ENCODE measurements around the gene AURKB. TPM values are rescaled to one million over a fixed set of nuclear protein-coding genes. Genes with fewer than 3 reads are reported as not detected.
"Not testable (repeated sequence)": the region's sequence is repeated elsewhere in the genome, so short reads cannot be mapped to it uniquely, and the experiment has no call there.

Gene AURKB
- total RNA-seq, 6 donors from 2014 or later = 1.8 to 8.1 (median 5.3) TPM; not detected in 1

DNA sequence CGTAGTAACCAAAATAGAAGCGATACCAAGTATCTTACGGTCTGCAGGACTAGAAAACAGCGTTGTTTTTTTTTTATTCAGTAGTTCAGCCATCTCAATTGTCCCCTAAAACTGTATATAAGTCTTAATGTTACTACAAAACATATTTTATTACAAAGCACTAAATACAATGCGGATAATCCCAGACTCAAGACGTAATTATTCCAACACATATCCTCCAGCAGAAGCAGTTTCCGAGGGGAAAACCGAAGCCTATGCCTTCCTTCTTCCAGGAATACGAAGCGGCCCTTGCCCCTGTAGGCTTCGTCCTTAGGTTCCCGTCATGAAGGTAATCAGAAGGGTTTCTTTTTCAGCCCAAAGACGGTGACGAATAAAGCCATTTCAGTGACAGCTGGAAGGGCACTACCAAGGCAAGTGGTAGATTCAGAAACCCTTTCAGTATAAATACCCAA, 36.5 kb downstream of the AURKB start:
- Histone ChIP-seq H3K9me3 (no peaks in the 10 kb centered on the region), H3K27me3 (no peaks in the 10 kb centered on the region), H3K4me1 (peaks cover 25 to 44% (median 29%) of the 10 kb centered on the region in 4 donors), H3K4me3 (peak overlapping the region in 3 of 4 donors; percentile 26 to 48 (median 39)), H3K27ac (peak overlapping the region; percentile 88 to 92 (median 92)), H3K36me3 (no peaks in the 10 kb centered on the region)
- 13 to 14% methylated on average over 14 of the region's 14 CpGs for WGBS, 2 donors
- DNase-seq (no peak), ATAC-seq (ENCODE audit: low FRiP score in 2 of 2) (no peak)
- no peak for TF ChIP-seq POLR2A (IDR thresholded peaks at IDR 0.05)
- TF ChIP-seq, protein P1, sequence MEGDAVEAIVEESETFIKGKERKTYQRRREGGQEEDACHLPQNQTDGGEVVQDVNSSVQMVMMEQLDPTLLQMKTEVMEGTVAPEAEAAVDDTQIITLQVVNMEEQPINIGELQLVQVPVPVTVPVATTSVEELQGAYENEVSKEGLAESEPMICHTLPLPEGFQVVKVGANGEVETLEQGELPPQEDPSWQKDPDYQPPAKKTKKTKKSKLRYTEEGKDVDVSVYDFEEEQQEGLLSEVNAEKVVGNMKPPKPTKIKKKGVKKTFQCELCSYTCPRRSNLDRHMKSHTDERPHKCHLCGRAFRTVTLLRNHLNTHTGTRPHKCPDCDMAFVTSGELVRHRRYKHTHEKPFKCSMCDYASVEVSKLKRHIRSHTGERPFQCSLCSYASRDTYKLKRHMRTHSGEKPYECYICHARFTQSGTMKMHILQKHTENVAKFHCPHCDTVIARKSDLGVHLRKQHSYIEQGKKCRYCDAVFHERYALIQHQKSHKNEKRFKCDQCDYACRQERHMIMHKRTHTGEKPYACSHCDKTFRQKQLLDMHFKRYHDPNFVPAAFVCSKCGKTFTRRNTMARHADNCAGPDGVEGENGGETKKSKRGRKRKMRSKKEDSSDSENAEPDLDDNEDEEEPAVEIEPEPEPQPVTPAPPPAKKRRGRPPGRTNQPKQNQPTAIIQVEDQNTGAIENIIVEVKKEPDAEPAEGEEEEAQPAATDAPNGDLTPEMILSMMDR (IDR thresholded peaks at IDR 0.05) = no peak
- TF ChIP-seq EP300 (IDR thresholded peaks at IDR 0.05) = no peak
- TF ChIP-seq POLR2AphosphoS5 (IDR thresholded peaks at IDR 0.05) = no peak

DNA sequence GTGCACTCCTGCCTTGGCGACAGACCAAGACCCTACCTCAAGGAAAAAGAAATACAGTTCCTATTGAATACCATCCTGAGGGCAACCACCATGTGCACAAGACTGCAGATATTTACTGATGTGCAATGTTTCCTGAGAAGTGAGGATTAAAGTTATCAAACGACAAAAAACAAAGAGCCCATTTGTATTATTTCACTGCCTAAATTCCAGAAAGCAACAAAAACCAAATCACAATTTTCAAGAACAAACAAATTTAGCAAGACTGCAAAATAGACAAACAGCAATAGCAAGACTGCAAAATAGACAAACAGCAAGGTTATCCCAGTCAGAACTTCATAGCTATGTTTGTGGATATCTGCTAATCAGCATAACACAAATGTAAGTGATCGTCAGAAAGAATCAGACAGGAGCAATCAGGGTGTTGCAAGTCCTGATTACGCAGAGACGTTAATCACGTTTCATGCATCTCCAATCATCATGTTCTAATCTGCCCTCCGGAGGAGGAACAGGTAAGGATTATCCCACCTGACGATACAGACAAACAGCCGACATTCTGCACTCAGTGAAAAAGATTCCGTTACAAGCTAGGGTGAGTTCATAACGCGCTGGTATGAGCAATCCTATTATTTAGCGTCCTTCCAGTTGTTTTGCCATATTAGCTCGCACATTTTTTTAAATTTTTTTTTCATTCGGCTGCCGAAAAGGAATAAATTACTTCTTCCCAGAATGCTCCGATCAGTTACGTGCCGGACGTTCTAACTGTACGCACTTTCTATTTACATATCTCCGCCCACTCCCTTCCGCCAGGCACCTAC, 37.1 kb downstream of the AURKB start:
- Histone ChIP-seq H3K27ac (peak overlapping the region; percentile 88 to 92 (median 92)), H3K36me3 (no peaks in the 10 kb centered on the region), H3K4me1 (peaks cover 25 to 44% (median 29%) of the 10 kb centered on the region in 4 donors), H3K9me3 (no peaks in the 10 kb centered on the region), H3K27me3 (no peaks in the 10 kb centered on the region), H3K4me3 (peak overlapping the region in 3 of 4 donors; percentile 26 to 48 (median 39))
- WGBS, 2 donors = 0 to 1% methylated on average over 23 of the region's 23 CpGs
- ATAC-seq (ENCODE audit: low FRiP score in 2 of 2) = peak; percentile 92 to 93
- peak in 1 of 4 donors; percentile 94 for TF ChIP-seq EP300 (IDR thresholded peaks at IDR 0.05)
- TF ChIP-seq POLR2AphosphoS5 (IDR thresholded peaks at IDR 0.05) = peak; percentile 99 to 100
- peak; percentile 98 to 100 (median 99) for TF ChIP-seq POLR2A (IDR thresholded peaks at IDR 0.05)
- TF ChIP-seq, protein P1 (IDR thresholded peaks at IDR 0.05) = peak in 3 of 6 experiments; percentile 9 to 19 (median 19)
- peak in 1 of 2 donors; percentile 87 for DNase-seq

DNA sequence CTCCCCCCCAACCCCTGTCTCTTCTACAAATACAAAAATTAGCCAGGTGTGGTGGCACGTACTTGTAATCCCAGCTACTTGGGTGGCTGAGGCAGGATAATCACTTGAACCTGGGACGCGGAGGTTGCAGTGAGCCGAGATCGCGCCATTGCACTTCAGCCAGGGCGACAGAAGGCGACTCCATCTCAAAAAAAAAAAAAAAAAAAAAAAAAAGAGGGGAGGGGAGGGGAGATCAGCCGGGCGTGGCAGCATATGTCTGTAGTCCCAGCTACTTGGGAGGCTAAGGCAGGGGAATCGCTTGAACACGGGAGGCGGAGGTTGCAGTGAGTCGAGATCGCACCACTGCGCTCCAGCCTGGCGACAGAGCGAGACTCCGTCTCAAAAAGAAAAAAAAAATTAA, 40.2 kb downstream of the AURKB start:
- not testable (repeated sequence) for H3K27me3 ChIP-seq; H3K9me3 ChIP-seq; ATAC-seq (ENCODE audit: low FRiP score in 2 of 2); H3K4me3 ChIP-seq; H3K27ac ChIP-seq; H3K36me3 ChIP-seq
- WGBS, 2 donors = 90 to 95% methylated on average over 19 of the region's 19 CpGs
- DNase-seq = peak in 1 of 2 donors; percentile 25
- H3K4me1 ChIP-seq = peaks cover 10 to 24% (median 15%) of the 10 kb centered on the region in 4 donors

DNA sequence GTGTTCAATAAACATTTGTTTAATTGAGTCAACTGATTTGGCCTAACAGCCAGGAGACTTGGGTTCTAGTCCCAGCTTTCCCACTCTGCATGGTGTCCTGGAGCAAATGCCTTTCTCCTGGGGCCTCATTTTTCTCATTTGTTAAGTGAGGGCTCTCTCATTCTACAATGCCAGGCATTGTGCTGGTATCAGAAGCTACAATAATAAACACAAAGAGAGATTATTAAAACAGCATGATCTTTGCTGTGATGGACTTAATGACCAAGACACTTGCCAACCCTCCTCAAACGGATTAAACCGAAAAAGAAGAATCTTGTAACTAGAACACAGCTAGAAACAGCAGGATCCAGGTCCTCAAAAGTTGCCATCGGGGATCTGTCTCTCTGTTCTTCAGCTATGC, 42.8 kb downstream of the AURKB start:
- Histone ChIP-seq H3K36me3 (no peaks in the 10 kb centered on the region), H3K27ac (no peak overlapping the region), H3K4me1 (peaks cover 19 to 23% (median 21%) of the 10 kb centered on the region in 4 donors), H3K27me3 (no peaks in the 10 kb centered on the region), H3K4me3 (no peak overlapping the region), H3K9me3 (no peaks in the 10 kb centered on the region)
- no peak for DNase-seq
- 76 to 92% methylated on average over 3 of the region's 3 CpGs for WGBS, 2 donors
- TF ChIP-seq POLR2A (IDR thresholded peaks at IDR 0.05) (no peak), EP300 (IDR thresholded peaks at IDR 0.05) (no peak), POLR2AphosphoS5 (IDR thresholded peaks at IDR 0.05) (no peak)
- TF ChIP-seq, protein P1 (IDR thresholded peaks at IDR 0.05) = no peak
- no peak for ATAC-seq (ENCODE audit: low FRiP score in 2 of 2)

DNA sequence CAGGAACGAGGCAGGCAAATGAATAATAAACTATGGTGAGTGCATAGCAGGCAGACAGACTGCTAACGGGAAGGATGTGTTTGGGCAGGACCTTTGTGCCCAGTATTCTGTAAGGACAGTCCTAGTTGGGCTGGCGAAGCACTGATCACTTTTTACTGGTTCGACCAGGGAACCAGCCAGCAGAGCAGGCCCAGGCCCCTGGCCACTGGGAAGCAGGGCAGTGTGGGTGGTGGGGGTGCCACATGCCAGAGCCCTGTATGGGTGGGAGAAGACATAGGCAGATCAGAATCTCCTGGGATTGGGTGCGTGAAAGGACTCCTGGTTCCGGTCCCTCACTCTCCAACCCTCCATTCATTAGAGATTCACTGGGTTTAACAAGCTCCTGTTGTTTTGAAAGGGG, 43.6 kb downstream of the AURKB start:
- no peaks in the 10 kb centered on the region for H3K9me3 ChIP-seq
- DNase-seq = peak in 1 of 2 donors; percentile 38
- no peak for TF ChIP-seq EP300 (IDR thresholded peaks at IDR 0.05)
- no peak for TF ChIP-seq POLR2AphosphoS5 (IDR thresholded peaks at IDR 0.05)
- TF ChIP-seq POLR2A (IDR thresholded peaks at IDR 0.05) = no peak
- TF ChIP-seq, protein P1 (IDR thresholded peaks at IDR 0.05) = no peak
- H3K4me1 ChIP-seq = peaks cover 22 to 25% (median 25%) of the 10 kb centered on the region in 4 donors
- no peaks in the 10 kb centered on the region for H3K27me3 ChIP-seq
- peaks cover 0 to 1% (median 0%) of the 10 kb centered on the region in 4 donors for H3K36me3 ChIP-seq
- no peak for ATAC-seq (ENCODE audit: low FRiP score in 2 of 2)
- no peak overlapping the region for H3K4me3 ChIP-seq
- no peak overlapping the region for H3K27ac ChIP-seq
- WGBS, 2 donors = 91 to 92% methylated on average over 5 to 6 of the region's 6 CpGs

Measured in upper lobe of left lung (tissue), 6 donors.